Hepatocyte (in vitro differentiated cells): ENCODE results near the gene AGMAT. TPM values are rescaled to one million over a fixed set of nuclear protein-coding genes. Genes with fewer than 3 reads are reported as not detected.

Experiments
- DNase-seq: peaks from one replicate; pipeline ENCODE4 v3.0.0-alpha.2; 2016; ENCODE audit warnings: low spot score
- H2AFZ ChIP-seq: fragments of 200-600 bp; sonication (generic); 2 replicates; pipeline ENCODE4 v1.6.0; 2016; ENCODE audit warnings: antibody characterized with exemption, mild to moderate bottlenecking
- H3K27ac ChIP-seq: fragments of 200-600 bp; sonication (generic); 2 replicates; pipeline ENCODE4 v1.5.1; 2016; ENCODE audit warnings: mild to moderate bottlenecking
- H3K27me3 ChIP-seq: fragments of 200-600 bp; sonication (generic); 2 replicates; pipeline ENCODE4 v1.6.1; 2016
- H3K36me3 ChIP-seq: fragments of 200-600 bp; sonication (generic); replicated peaks from 2 replicates; pipeline ENCODE4 v1.5.1; 2016; ENCODE audit warnings: low read depth; ENCODE audit not compliant: insufficient read depth
- H3K4me1 ChIP-seq: fragments of 200-600 bp; sonication (generic); 2 replicates; pipeline ENCODE4 v1.5.1; 2016; ENCODE audit warnings: mild to moderate bottlenecking, moderate library complexity; ENCODE audit not compliant: insufficient read depth
- H3K4me2 ChIP-seq: fragments of 200-600 bp; sonication (generic); 2 replicates; pipeline ENCODE4 v1.6.0; 2016
- H3K4me3 ChIP-seq: fragments of 200-600 bp; sonication (generic); 2 replicates; pipeline ENCODE4 v1.5.1; 2016; ENCODE audit warnings: mild to moderate bottlenecking
- H3K79me2 ChIP-seq: fragments of 200-600 bp; sonication (generic); 2 replicates; pipeline ENCODE4 v1.6.0; 2017; ENCODE audit warnings: mild to moderate bottlenecking
- H3K9me2 ChIP-seq: fragments of 200-600 bp; sonication (generic); replicated peaks from 2 replicates; pipeline ENCODE4 v1.6.0; 2017; ENCODE audit warnings: mild to moderate bottlenecking; ENCODE audit not compliant: insufficient read depth
- H3K9me3 ChIP-seq: fragments of 200-600 bp; sonication (generic); 2 replicates; pipeline ENCODE4 v1.5.1; 2016; ENCODE audit warnings: low read depth, mild to moderate bottlenecking
- H4K20me1 ChIP-seq: fragments of 200-600 bp; sonication (generic); 2 replicates; pipeline ENCODE4 v1.6.0; 2016; ENCODE audit warnings: mild to moderate bottlenecking; ENCODE audit not compliant: insufficient read depth, poor library complexity, severe bottlenecking
- EZH2 ChIP-seq: fragments of 200-600 bp; sonication (generic); IDR thresholded peaks from 2 replicates; pipeline ENCODE4 v1.6.1; 2016; ENCODE audit warnings: antibody characterized with exemption, mild to moderate bottlenecking, borderline replicate concordance
- EZH2phosphoT487 ChIP-seq: fragments of 200-600 bp; sonication (generic); IDR thresholded peaks from one replicate; pipeline ENCODE4 v1.6.1; 2018; ENCODE audit warnings: antibody characterized with exemption, mild to moderate bottlenecking, low read depth, moderate library complexity; ENCODE audit not compliant: unreplicated experiment, severe bottlenecking
- WGBS: methylation state at CpG from one replicate; pipeline ENCODE4 v1.1.6; 2016; ENCODE audit warnings: low lambda C conversion rate; ENCODE audit errors: missing lambda C conversion rate; 5-methylcytosine and 5-hydroxymethylcytosine counted together
- polyA plus RNA-seq: library from polyadenylated mRNA; unstranded; fragments of >200 nt; fragmentation: Nextera tagmentation; extraction: Ambion mirVana; gene quantifications from 2 replicates; pipeline ENCODE4 v1.2.1, GENCODE V29; 2016
- total RNA-seq: library from RNA; depleted of rRNA; stranded (reverse); fragments of >200 nt; gene quantifications from 2 replicates; pipeline ENCODE4 v1.2.3, GENCODE V29; 2014
- TF ChIP-seq, protein P1 (sequence below): fragments of 200-600 bp; sonication (generic); IDR thresholded peaks from 2 replicates; pipeline ENCODE4 v1.5.1; 2016; ENCODE audit warnings: antibody characterized with exemption, mild to moderate bottlenecking; ENCODE audit not compliant: poor library complexity

AGMAT gene
- total and polyA plus RNA-seq, 2 experiments from 2014 or later: 28.7 to 42.9 TPM

DNA sequence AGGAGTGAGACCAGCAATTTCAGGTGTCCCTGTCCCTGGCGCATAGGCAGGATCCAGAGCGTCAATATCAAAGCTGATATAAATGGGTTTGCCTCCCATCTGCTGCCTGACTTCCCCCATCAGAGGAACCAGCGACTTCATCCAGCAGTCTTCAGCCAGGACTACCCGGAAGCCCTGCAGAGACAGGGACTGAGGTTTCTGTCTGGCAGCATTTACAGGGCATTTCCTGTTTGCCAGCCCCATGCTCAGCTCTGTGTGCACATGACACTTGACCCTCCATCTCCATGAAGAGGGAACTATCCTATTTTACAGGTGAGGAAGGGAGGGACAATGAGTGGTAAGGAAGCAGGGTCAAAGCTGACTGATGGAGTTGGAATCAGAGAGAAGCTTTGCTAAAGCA lies 7.2 kb downstream of the AGMAT start:
- Histone ChIP-seq H4K20me1 (no peaks in the 10 kb centered on the region), H3K36me3 (no peaks in the 10 kb centered on the region), H3K4me2 (no peak overlapping the region), H3K27me3 (no peaks in the 10 kb centered on the region), H3K27ac (no peak overlapping the region), H3K79me2 (no peaks in the 10 kb centered on the region), H2AFZ (no peak overlapping the region), H3K9me2 (no peaks in the 10 kb centered on the region), H3K9me3 (no peaks in the 10 kb centered on the region), H3K4me1 (no peaks in the 10 kb centered on the region), H3K4me3 (no peak overlapping the region)
- WGBS: 93% methylated on average over 4 of the region's 4 CpGs
- TF ChIP-seq EZH2phosphoT487 (no peak), EZH2 (no peak)
- TF ChIP-seq, protein P1, sequence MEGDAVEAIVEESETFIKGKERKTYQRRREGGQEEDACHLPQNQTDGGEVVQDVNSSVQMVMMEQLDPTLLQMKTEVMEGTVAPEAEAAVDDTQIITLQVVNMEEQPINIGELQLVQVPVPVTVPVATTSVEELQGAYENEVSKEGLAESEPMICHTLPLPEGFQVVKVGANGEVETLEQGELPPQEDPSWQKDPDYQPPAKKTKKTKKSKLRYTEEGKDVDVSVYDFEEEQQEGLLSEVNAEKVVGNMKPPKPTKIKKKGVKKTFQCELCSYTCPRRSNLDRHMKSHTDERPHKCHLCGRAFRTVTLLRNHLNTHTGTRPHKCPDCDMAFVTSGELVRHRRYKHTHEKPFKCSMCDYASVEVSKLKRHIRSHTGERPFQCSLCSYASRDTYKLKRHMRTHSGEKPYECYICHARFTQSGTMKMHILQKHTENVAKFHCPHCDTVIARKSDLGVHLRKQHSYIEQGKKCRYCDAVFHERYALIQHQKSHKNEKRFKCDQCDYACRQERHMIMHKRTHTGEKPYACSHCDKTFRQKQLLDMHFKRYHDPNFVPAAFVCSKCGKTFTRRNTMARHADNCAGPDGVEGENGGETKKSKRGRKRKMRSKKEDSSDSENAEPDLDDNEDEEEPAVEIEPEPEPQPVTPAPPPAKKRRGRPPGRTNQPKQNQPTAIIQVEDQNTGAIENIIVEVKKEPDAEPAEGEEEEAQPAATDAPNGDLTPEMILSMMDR: no peak
- DNase-seq: no peak

DNA sequence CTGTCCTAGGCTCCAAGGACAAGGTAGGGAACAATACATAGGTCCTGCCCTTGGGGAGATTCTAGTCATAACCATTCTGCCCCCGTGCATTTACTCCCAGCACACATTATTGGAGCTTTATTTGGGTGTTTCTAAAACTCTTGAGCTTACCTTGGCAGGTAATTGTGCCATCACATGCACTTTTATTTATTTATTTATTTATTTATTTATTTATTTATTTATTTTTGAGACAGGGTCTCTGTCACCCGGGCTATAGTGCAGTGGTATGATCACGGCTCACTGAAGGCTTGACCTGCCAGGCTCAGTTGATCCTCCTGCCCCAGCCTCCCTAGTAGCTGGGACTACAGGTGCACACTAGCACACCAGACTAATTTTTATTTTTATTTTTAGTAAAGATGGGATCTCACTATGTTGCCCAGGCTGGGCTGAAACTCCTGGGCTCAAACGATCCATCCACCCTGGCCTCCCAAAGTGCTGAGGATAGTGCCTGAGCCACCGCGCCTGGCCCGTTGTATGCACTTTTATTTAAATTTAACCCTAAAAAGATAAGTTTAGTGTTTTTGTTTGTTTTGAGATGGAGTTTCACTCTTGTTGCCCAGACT lies 9.2 kb downstream of the AGMAT start:
- H4K20me1 ChIP-seq: no peaks in the 10 kb centered on the region
- no peaks in the 10 kb centered on the region for H3K4me1 ChIP-seq
- TF ChIP-seq, protein P1: no peak
- TF ChIP-seq EZH2phosphoT487: no peak
- TF ChIP-seq EZH2: no peak
- DNase-seq: no peak
- no peaks in the 10 kb centered on the region for H3K79me2 ChIP-seq
- WGBS: 97% methylated on average over 7 of the region's 7 CpGs
- no peaks in the 10 kb centered on the region for H3K9me2 ChIP-seq
- H2AFZ ChIP-seq: no peak overlapping the region
- H3K4me2 ChIP-seq: no peak overlapping the region
- no peak overlapping the region for H3K4me3 ChIP-seq
- H3K9me3 ChIP-seq: no peaks in the 10 kb centered on the region
- H3K27me3 ChIP-seq: no peaks in the 10 kb centered on the region
- H3K27ac ChIP-seq: no peak overlapping the region
- no peaks in the 10 kb centered on the region for H3K36me3 ChIP-seq

DNA sequence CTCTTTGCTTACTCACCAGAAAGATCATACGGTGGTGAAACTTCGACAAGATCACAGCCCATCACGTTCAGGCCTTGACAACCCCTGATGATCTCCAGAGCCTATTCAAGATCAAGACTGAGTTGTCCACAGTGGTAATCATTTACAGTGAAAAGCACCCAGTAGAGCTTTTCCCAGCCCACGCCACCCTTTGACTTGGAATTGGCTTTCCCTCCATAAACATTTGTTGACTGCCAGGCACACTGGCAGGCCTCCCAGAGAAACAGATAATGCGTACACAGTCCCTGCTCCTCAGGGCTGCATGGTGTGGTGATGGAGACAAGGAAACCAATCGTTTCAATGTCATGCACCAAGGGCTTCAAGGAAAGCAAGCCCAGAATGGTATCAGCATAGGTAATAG lies 10.1 kb downstream of the AGMAT start:
- no peaks in the 10 kb centered on the region for H3K4me1 ChIP-seq
- DNase-seq: no peak
- TF ChIP-seq EZH2phosphoT487 (no peak), EZH2 (no peak)
- TF ChIP-seq, protein P1: no peak
- no peaks in the 10 kb centered on the region for H3K27me3 ChIP-seq
- no peaks in the 10 kb centered on the region for H3K79me2 ChIP-seq
- 79% methylated on average over 6 of the region's 6 CpGs for WGBS
- no peak overlapping the region for H3K4me2 ChIP-seq
- H3K9me3 ChIP-seq: no peaks in the 10 kb centered on the region
- no peak overlapping the region for H3K27ac ChIP-seq
- H3K9me2 ChIP-seq: no peaks in the 10 kb centered on the region
- no peaks in the 10 kb centered on the region for H4K20me1 ChIP-seq
- H3K36me3 ChIP-seq: no peaks in the 10 kb centered on the region
- no peak overlapping the region for H2AFZ ChIP-seq
- H3K4me3 ChIP-seq: no peak overlapping the region

DNA sequence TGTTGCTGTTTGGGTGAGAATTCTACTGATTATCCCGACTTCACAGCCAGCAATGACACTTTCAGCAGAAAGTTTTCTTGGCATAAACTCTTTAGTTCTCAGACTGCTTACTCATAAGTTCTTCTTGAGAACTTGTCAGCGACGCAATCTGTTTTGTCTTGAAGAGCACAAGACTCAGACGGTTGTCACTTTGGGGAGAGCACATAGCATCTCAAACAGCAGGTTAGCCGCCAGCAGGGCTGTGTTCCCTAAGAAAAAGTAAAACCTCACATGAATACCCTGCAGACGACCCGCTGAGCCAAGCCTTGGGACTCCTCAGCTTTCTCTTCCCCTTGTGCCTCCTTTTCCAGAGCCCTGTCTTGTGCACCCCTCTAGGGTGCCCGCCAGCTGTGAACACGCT lies 11.4 kb downstream of the AGMAT start:
- H3K9me3 ChIP-seq: no peaks in the 10 kb centered on the region
- no peaks in the 10 kb centered on the region for H3K4me1 ChIP-seq
- no peaks in the 10 kb centered on the region for H3K9me2 ChIP-seq
- H3K79me2 ChIP-seq: no peaks in the 10 kb centered on the region
- no peaks in the 10 kb centered on the region for H3K36me3 ChIP-seq
- 89% methylated on average over 9 of the region's 9 CpGs for WGBS
- TF ChIP-seq EZH2 (no peak), EZH2phosphoT487 (no peak)
- TF ChIP-seq, protein P1: no peak
- no peak overlapping the region for H3K4me3 ChIP-seq
- no peak for DNase-seq
- H2AFZ ChIP-seq: no peak overlapping the region
- H3K27ac ChIP-seq: no peak overlapping the region
- H3K4me2 ChIP-seq: no peak overlapping the region
- no peaks in the 10 kb centered on the region for H3K27me3 ChIP-seq
- no peaks in the 10 kb centered on the region for H4K20me1 ChIP-seq
